ENCODE data around the gene CGN. TPM values are rescaled to one million over a fixed set of nuclear protein-coding genes. Genes with fewer than 3 reads are reported as not detected.

Gene CGN
- total RNA-seq, 6 donors from 2014 or later: 51.6 to 223 (median 99.2) TPM

DNA sequence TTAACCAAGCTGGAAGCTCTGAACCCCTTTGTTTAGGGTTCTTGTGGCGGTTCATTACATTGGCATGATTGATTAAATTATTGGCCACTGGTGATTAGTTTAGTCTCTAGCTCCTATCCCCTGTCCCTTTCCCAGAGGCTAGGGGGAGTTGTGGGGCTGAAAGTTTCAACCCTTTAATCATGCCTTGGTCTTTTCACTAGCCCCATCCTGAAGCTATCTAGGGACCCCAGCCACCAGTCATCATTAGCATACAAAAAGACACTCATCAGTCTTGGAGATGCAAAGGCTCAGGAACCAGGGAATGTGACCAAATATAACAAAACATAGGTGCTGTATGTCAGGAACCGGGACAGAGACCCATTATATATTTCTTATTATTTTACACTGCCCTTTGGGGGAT lies 66.0 kb downstream of the CGN start:
- WGBS, 2 donors: 96 to 97% methylated on average over 2 of the region's 2 CpGs
- DNase-seq: no peak
- no peak for TF ChIP-seq POLR2AphosphoS5 (IDR thresholded peaks at IDR 0.05)
- TF ChIP-seq POLR2A (IDR thresholded peaks at IDR 0.05): no peak
- TF ChIP-seq, protein P1, sequence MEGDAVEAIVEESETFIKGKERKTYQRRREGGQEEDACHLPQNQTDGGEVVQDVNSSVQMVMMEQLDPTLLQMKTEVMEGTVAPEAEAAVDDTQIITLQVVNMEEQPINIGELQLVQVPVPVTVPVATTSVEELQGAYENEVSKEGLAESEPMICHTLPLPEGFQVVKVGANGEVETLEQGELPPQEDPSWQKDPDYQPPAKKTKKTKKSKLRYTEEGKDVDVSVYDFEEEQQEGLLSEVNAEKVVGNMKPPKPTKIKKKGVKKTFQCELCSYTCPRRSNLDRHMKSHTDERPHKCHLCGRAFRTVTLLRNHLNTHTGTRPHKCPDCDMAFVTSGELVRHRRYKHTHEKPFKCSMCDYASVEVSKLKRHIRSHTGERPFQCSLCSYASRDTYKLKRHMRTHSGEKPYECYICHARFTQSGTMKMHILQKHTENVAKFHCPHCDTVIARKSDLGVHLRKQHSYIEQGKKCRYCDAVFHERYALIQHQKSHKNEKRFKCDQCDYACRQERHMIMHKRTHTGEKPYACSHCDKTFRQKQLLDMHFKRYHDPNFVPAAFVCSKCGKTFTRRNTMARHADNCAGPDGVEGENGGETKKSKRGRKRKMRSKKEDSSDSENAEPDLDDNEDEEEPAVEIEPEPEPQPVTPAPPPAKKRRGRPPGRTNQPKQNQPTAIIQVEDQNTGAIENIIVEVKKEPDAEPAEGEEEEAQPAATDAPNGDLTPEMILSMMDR (IDR thresholded peaks at IDR 0.05): no peak
- TF ChIP-seq EP300 (IDR thresholded peaks at IDR 0.05): no peak
- Histone ChIP-seq H3K27me3 (no peaks in the 10 kb centered on the region), H3K9me3 (no peaks in the 10 kb centered on the region), H3K36me3 (peaks cover 2 to 55% (median 17%) of the 10 kb centered on the region in 4 donors), H3K4me1 (no peaks in the 10 kb centered on the region), H3K27ac (no peak overlapping the region), H3K4me3 (no peak overlapping the region)
- no peak for ATAC-seq (ENCODE audit: low FRiP score in 2 of 2)

DNA sequence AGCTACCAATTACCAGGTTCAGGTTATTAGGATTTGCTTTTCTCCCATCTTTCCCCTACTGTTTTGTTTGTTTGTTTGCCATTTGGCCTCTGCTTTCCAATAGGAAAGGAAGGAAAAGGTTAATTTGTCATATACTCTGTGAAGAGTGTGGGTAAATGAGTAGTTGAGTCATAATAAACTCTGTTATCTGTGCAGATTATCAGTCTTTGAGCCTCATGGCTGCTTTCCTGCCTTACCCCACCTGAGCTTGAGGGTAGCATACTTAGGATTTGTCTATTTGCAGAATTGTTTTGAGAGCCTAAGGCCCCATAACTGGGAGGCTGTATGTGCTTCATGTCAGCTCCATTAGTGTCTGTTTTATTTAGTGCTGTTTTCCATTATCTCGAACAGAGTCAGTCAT lies 67.8 kb downstream of the CGN start:
- H3K4me3 ChIP-seq: no peak overlapping the region
- DNase-seq (no peak), ATAC-seq (ENCODE audit: low FRiP score in 2 of 2) (no peak)
- TF ChIP-seq POLR2A (IDR thresholded peaks at IDR 0.05): no peak
- TF ChIP-seq EP300 (IDR thresholded peaks at IDR 0.05): no peak
- TF ChIP-seq, protein P1 (IDR thresholded peaks at IDR 0.05): no peak
- TF ChIP-seq POLR2AphosphoS5 (IDR thresholded peaks at IDR 0.05): no peak
- no peaks in the 10 kb centered on the region for H3K4me1 ChIP-seq
- H3K36me3 ChIP-seq: peaks cover 2 to 55% (median 18%) of the 10 kb centered on the region in 4 donors
- H3K9me3 ChIP-seq: no peaks in the 10 kb centered on the region
- H3K27ac ChIP-seq: no peak overlapping the region
- 100% methylated on average over 1 of the region's 1 CpG for WGBS, 2 donors
- no peaks in the 10 kb centered on the region for H3K27me3 ChIP-seq

DNA sequence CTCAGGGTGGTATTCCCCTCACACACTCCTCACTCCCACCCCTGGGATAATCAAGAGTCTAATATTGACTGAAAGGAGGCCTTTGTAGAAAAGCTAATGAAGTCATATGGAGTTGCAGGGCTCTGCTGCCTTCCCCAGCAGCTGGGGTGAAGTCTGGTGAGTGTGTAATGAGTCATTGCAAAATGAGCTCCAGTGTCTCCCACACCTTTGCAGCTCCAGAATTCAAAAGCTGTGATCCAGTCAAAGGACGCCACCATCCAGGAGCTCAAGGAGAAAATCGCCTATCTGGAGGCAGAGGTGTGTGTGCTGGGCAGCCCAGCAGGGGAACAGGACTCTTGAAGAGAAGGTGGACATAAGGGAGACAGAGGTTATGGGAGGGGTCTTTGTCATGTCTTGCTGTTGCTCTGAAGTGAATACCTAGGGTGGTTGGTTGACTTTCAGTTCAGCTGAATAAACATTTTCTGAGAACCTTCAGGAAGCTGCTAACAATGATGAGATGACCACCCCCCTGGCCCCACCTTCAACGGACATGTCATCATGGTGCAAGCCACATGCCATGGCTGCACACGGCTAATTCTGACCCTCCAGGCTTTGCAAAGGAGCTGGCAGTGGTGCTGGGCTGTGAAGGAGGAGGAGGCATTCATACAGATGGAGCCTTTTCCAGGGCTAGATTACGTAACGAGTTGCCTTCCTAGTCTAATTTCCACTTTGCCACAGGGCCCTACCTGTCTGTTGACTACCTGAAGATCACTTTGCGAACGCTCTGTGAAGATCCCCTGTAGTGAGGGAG lies 68.4 kb downstream of the CGN start:
- H3K27me3 ChIP-seq: no peaks in the 10 kb centered on the region
- no peaks in the 10 kb centered on the region for H3K9me3 ChIP-seq
- H3K27ac ChIP-seq: no peak overlapping the region
- no peak for ATAC-seq (ENCODE audit: low FRiP score in 2 of 2)
- peaks cover 2 to 49% (median 15%) of the 10 kb centered on the region in 4 donors for H3K36me3 ChIP-seq
- TF ChIP-seq, protein P1 (IDR thresholded peaks at IDR 0.05): no peak
- TF ChIP-seq POLR2A (IDR thresholded peaks at IDR 0.05): no peak
- DNase-seq: no peak
- no peaks in the 10 kb centered on the region for H3K4me1 ChIP-seq
- 80 to 84% methylated on average over 8 of the region's 8 CpGs for WGBS, 2 donors
- no peak overlapping the region for H3K4me3 ChIP-seq

- Histone ChIP-seq H3K36me3 (peaks cover 0 to 31% (median 12%) of the 10 kb centered on the region in 4 donors), H3K27ac (no peak overlapping the region)
- WGBS, 2 donors: 77 to 90% methylated on average over 2 to 5 of the region's 5 CpGs
Observed at GRCh38 chr1:151581451-151581850, 70.3 kb downstream of the CGN start.

More at GRCh38 chr1:151581451-151581850, 70.3 kb downstream of the CGN start:
- Histone ChIP-seq H3K4me1 (no peaks in the 10 kb centered on the region), H3K9me3 (no peaks in the 10 kb centered on the region), H3K4me3 (no peak overlapping the region), H3K27me3 (no peaks in the 10 kb centered on the region)
- DNase-seq (no peak), ATAC-seq (ENCODE audit: low FRiP score in 2 of 2) (no peak)
- TF ChIP-seq, protein P1 (IDR thresholded peaks at IDR 0.05): no peak
- TF ChIP-seq EP300 (IDR thresholded peaks at IDR 0.05): no peak
- no peak for TF ChIP-seq POLR2AphosphoS5 (IDR thresholded peaks at IDR 0.05)
- no peak for TF ChIP-seq POLR2A (IDR thresholded peaks at IDR 0.05)
